ENCODE data around the gene THOC6. TPM values are rescaled to one million over a fixed set of nuclear protein-coding genes. Genes with fewer than 3 reads are reported as not detected.

THOC6 gene
- total and polyA plus RNA-seq, 9 of the 15 experiments (the other 6 are each of a cell fraction or from before 2014, with no cell fraction given) = 2.5 to 65.4 (median 42.3) TPM

DNA sequence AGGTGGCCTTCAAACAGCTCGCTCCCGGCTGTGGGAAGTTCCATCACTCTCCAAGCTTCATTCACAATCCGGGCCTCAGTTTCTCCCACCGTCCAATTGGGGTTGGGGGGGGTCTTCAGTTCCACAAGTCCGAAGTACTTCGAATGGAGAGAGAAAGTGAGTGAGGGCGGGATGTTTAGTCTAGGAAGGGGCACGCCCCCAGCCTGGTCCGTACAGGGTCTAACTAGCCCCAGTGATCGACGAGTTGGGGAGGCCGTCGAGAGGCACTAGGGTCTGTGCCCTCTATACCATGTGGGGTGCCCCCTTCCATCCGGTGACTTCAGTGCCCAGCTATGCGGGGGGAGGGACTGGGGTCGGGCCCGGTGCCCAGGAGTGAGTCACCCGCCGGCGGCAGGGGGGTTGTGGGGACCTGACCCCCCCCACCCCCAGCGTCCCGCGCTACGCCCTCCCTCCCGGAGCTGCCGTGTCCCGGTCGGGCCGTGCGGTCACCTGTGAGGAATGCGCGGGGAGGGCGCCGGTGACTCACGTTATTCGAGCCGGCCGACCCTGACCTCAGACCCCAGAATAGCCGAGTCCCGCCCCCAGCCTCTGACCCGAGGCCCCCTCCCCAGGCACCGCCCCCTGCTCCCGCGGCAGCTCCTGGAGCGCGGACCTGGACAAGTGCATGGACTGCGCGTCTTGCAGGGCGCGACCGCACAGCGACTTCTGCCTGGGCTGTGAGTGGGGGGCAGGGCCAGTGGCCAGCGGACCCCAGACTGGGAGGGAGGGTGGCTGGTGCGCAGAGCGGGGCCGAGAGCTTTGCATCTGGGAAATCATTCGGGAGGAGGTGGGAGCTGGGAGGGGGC is 3.0 kb upstream of the THOC6 start (continued):
- TF ChIP-seq AFF1 (IDR thresholded peaks at IDR 0.05; ENCODE audit: low read depth in 1 of 2, partially characterized antibody in 2 of 2) (peak in 1 of 2 experiments; percentile 17), EZH2 (IDR thresholded peaks at IDR 0.05; ENCODE audit: borderline replicate concordance, low read depth, low read length) (no peak), E2F5 (CRISPR knock-in tag; IDR thresholded peaks at IDR 0.05) (no peak), PRPF4 (IDR thresholded peaks at IDR 0.05; ENCODE audit: insufficient read depth, low read depth, low read length, poor library complexity, severe bottlenecking) (peak; percentile 10), TAF9B (IDR thresholded peaks at IDR 0.05; ENCODE audit: partially characterized antibody) (no peak), CHD1 (IDR thresholded peaks at IDR 0.05; ENCODE audit: low read length) (peak; percentile 83), TCF7L2 (IDR thresholded peaks at IDR 0.05; ENCODE audit: low read depth, low read length) (no peak), SAP30 (IDR thresholded peaks at IDR 0.05; ENCODE audit: borderline replicate concordance, insufficient read depth, low read depth, low read length, poor library complexity, severe bottlenecking) (no peak), PTRF (tag; IDR thresholded peaks at IDR 0.05) (no peak), PRMT5 (CRISPR knock-in tag; IDR thresholded peaks at IDR 0.05) (peak; percentile 50; the same call in 1 of the 2 replicates), ZNF518B (CRISPR knock-in tag; IDR thresholded peaks at IDR 0.05) (no peak), NFYB (IDR thresholded peaks at IDR 0.05; ENCODE audit: extremely low read depth, insufficient read length) (no peak), PHF21A (IDR thresholded peaks at IDR 0.05; ENCODE audit: borderline replicate concordance, low read depth) (no peak)
- TF ChIP-seq, protein P1, sequence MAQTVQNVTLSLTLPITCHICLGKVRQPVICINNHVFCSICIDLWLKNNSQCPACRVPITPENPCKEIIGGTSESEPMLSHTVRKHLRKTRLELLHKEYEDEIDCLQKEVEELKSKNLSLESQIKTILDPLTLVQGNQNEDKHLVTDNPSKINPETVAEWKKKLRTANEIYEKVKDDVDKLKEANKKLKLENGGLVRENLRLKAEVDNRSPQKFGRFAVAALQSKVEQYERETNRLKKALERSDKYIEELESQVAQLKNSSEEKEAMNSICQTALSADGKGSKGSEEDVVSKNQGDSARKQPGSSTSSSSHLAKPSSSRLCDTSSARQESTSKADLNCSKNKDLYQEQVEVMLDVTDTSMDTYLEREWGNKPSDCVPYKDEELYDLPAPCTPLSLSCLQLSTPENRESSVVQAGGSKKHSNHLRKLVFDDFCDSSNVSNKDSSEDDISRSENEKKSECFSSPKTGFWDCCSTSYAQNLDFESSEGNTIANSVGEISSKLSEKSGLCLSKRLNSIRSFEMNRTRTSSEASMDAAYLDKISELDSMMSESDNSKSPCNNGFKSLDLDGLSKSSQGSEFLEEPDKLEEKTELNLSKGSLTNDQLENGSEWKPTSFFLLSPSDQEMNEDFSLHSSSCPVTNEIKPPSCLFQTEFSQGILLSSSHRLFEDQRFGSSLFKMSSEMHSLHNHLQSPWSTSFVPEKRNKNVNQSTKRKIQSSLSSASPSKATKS (CRISPR knock-in tag; IDR thresholded peaks at IDR 0.05) = no peak

Measured in K562 (cell line).